ENCODE measurements around the gene ADSS1.

Gene ADSS1

GRCh38 chr14:104708606-104709268 is 15.3 kb upstream of the ADSS1 start:
- TF ChIP-seq, protein P1, sequence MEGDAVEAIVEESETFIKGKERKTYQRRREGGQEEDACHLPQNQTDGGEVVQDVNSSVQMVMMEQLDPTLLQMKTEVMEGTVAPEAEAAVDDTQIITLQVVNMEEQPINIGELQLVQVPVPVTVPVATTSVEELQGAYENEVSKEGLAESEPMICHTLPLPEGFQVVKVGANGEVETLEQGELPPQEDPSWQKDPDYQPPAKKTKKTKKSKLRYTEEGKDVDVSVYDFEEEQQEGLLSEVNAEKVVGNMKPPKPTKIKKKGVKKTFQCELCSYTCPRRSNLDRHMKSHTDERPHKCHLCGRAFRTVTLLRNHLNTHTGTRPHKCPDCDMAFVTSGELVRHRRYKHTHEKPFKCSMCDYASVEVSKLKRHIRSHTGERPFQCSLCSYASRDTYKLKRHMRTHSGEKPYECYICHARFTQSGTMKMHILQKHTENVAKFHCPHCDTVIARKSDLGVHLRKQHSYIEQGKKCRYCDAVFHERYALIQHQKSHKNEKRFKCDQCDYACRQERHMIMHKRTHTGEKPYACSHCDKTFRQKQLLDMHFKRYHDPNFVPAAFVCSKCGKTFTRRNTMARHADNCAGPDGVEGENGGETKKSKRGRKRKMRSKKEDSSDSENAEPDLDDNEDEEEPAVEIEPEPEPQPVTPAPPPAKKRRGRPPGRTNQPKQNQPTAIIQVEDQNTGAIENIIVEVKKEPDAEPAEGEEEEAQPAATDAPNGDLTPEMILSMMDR (IDR thresholded peaks at IDR 0.05; ENCODE audit: low read depth, low read length), result peak; percentile 99

GRCh38 chr14:104709387-104710039 is 14.5 kb upstream of the ADSS1 start:
- TF ChIP-seq, protein P1 (IDR thresholded peaks at IDR 0.05; ENCODE audit: low read depth, low read length), result no peak; the same call in 1 of the 2 replicates
- DNase-seq (ENCODE audit: extremely low read depth, low read depth), result no peak

More at GRCh38 chr14:104708606-104709268, 15.3 kb upstream of the ADSS1 start:
- no peak for DNase-seq (ENCODE audit: extremely low read depth, low read depth)

GRCh38 chr14:104710071-104710735 is 13.8 kb upstream of the ADSS1 start:
- no peak for DNase-seq (ENCODE audit: extremely low read depth, low read depth)
- TF ChIP-seq, protein P1 (IDR thresholded peaks at IDR 0.05; ENCODE audit: low read depth, low read length), result no peak

DNA sequence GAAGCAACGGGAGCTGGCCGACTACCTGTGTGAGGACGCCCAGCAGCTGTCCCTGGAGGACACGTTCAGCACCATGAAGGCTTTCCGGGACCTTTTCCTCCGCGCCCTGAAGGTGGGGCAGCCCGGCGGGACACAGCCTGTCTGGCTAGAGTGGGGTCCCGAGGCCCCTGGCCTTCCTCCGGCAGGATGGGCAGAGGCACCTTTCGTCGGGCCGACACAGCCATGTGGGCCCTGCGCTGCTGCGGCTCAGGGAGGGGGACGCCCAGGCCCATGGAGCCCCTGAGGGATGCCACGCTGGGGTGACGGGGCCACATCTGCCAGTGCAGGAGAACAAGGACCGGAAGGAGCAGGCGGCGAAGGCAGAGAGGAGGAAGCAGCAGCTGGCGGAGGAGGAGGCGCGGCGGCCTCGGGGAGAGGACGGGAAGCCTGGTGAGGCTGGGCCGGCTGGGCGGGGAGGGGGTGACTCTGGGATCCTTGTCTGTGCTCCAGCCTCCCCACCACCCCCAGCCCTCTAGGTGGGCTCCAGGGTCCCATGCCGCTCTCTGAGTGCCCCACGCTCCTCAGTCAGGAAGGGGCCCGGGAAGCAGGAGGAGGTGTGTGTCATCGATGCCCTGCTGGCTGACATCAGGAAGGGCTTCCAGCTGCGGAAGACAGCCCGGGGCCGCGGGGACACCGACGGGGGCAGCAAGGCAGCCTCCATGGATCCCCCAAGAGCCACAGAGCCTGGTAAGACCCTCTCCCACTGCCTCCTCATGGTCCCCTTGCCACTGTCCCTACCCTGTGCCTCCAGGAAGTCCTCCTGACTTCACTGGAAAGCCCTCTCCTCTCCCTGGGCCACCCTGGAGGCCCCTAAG is 10.9 kb upstream of the ADSS1 start:
- TF ChIP-seq, protein P1 (IDR thresholded peaks at IDR 0.05; ENCODE audit: low read depth, low read length), result no peak
- DNase-seq (ENCODE audit: extremely low read depth, low read depth), result no peak

GRCh38 chr14:104714066-104714465 is 10.0 kb upstream of the ADSS1 start:
- no peak for DNase-seq (ENCODE audit: extremely low read depth, low read depth)
- TF ChIP-seq, protein P1 (IDR thresholded peaks at IDR 0.05; ENCODE audit: low read depth, low read length), result no peak

DNA sequence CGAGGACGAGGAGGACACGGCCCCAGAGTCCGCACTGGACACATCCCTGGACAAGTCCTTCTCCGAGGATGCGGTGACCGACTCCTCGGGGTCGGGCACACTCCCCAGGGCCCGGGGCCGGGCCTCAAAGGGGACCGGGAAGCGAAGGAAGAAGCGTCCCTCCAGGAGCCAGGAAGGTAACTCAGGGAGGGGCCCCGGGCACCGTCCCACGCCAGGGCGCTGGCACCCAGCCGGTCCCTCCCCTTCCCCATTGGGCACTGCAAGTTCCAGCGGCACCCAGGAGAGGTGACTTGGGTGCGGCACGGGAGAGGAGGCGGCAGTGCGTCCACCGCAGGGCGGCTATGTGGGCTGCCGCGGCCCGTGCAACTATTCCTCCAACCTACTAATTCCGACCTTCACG is 9.3 kb upstream of the ADSS1 start:
- TF ChIP-seq, protein P1 (IDR thresholded peaks at IDR 0.05; ENCODE audit: low read depth, low read length), result no peak
- DNase-seq (ENCODE audit: extremely low read depth, low read depth), result no peak
